CD4-positive, alpha-beta T cell treated with Interferon gamma for 1 hour (primary cell): ENCODE data around the gene PRSS36.
"Not testable (repeated sequence)": the region's sequence is repeated elsewhere in the genome, so short reads cannot be mapped to it uniquely, and the experiment has no call there.

ENCODE experiments used
- DNase-seq: peaks from one replicate; pipeline ENCODE4 v3.0.0-alpha.2; 2020

Gene PRSS36

GRCh38 chr16:31141489-31142108, 8.3 kb downstream of the PRSS36 start:
- DNase-seq: no peak

- not testable (repeated sequence) for DNase-seq
Observed at GRCh38 chr16:31141071-31141469, 8.8 kb downstream of the PRSS36 start.

GRCh38 chr16:31138621-31139578, 11.0 kb downstream of the PRSS36 start:
- no peak for DNase-seq

GRCh38 chr16:31136822-31137499, 12.9 kb downstream of the PRSS36 start:
- not testable (repeated sequence) for DNase-seq

GRCh38 chr16:31136287-31136662, 13.6 kb downstream of the PRSS36 start:
- no peak for DNase-seq

GRCh38 chr16:31135535-31136286, 14.2 kb downstream of the PRSS36 start, which contains the start of gene PRSS8:
Gene PRSS8 (minus strand): TSS chr16:31135727. CDS start chr16:31135498, 229 bp downstream.
- DNase-seq: no peak

GRCh38 chr16:31134625-31135534, 15.0 kb downstream of the PRSS36 start:
- DNase-seq: no peak

- DNase-seq: peak; percentile 43
Observed at GRCh38 chr16:31134091-31134571, 15.7 kb downstream of the PRSS36 start.

GRCh38 chr16:31133046-31133501, 16.8 kb downstream of the PRSS36 start:
- no peak for DNase-seq

GRCh38 chr16:31132303-31132979, 17.4 kb downstream of the PRSS36 start:
- no peak for DNase-seq

- DNase-seq: no peak
Observed at GRCh38 chr16:31131841-31132271, 18.0 kb downstream of the PRSS36 start.

- no peak for DNase-seq
Observed at GRCh38 chr16:31131416-31131815, 18.4 kb downstream of the PRSS36 start.

GRCh38 chr16:31130899-31131298, 19.0 kb downstream of the PRSS36 start:
- DNase-seq: no peak

GRCh38 chr16:31130336-31130891, 19.5 kb downstream of the PRSS36 start:
- no peak for DNase-seq

GRCh38 chr16:31129568-31130335, 20.1 kb downstream of the PRSS36 start:
- no peak for DNase-seq

- peak; percentile 80 for DNase-seq
Observed at GRCh38 chr16:31128711-31129567, 20.9 kb downstream of the PRSS36 start.

GRCh38 chr16:31127182-31127581, 22.7 kb downstream of the PRSS36 start:
- no peak for DNase-seq

- DNase-seq: no peak
Observed at GRCh38 chr16:31125844-31126243, 24.0 kb downstream of the PRSS36 start.
